ENCODE results near the gene CACNA1B.

Gene CACNA1B

DNA sequence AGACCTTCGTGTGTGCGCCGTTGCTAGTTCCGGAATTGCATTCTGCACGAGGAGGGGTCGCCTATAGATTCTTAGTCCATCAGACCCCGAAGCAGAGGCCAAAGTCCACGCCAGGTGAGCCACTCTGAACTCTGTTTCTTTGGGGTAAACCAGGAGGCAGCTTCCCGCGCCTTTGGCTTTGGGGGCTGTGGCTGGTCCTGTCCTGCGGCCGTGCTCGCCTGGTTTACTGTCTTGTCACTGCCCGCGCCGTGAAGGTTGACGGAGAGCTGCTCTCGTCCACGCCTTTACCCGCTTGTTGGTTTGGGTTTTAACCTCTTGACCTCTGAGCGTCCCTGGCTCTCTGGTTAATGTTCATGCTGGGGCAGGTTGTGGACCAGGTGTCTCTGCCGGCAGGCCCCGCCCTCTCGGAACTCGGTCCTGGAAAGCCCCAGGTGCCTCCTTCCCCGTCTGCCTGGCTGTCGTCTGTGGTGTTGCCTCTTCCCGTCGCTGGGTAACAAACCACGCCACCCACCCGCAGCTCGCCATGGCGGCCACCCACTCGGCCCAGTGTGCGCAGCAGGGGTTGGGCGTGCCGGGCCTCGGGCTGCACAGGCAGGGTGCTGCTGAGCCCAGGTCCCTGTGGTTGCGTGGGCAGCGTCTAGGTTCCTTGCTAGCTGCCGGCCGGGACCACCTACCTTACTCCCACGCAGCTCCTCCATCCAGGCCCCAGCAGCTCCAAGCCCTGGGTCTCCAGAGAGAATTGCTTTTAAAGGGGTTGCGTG is 44.6 kb upstream of the CACNA1B start:
- no peak overlapping the region for H3K56ac ChIP-seq (ENCODE audit: low read length)
- no CpG with 5 or more reads among the region's 44 CpGs for WGBS (ENCODE audit: extremely low coverage, insufficient coverage, low lambda C conversion rate)
- no peak overlapping the region for H4K5ac ChIP-seq (ENCODE audit: low read length)
- DNase-seq, result no peak
- no peaks in the 10 kb centered on the region for H3K4me1 ChIP-seq (ENCODE audit: control insufficient read depth, low read depth, low read length)
- no peak overlapping the region for H2BK15ac ChIP-seq (replicated peaks; ENCODE audit: low read depth)
- H2BK120ac ChIP-seq (ENCODE audit: low read depth, low read length), result no peak overlapping the region
- H3K79me1 ChIP-seq (ENCODE audit: low read length), result no peaks in the 10 kb centered on the region
- H3K4me2 ChIP-seq (ENCODE audit: low read length), result no peak overlapping the region
- H3K4me3 ChIP-seq (ENCODE audit: low read length), result no peak overlapping the region
- H3K27ac ChIP-seq (ENCODE audit: low read depth, low read length), result no peak overlapping the region
- no peak overlapping the region for H3K4ac ChIP-seq (ENCODE audit: low read depth, low read length)
- no peaks in the 10 kb centered on the region for H3K79me2 ChIP-seq (ENCODE audit: control insufficient read depth, insufficient read depth, low read length)
- H3K23ac ChIP-seq (ENCODE audit: low read length), result no peak overlapping the region
- H3K18ac ChIP-seq (ENCODE audit: low read length), result no peak overlapping the region
- H2AK5ac ChIP-seq (ENCODE audit: low read length), result no peak overlapping the region
- H3K36me3 ChIP-seq (ENCODE audit: control insufficient read depth, insufficient read depth, low read length), result no peaks in the 10 kb centered on the region
- H4K8ac ChIP-seq (ENCODE audit: low read depth, low read length), result no peak overlapping the region
- H3K27me3 ChIP-seq (ENCODE audit: insufficient read depth, low read length, poor library complexity), result no peaks in the 10 kb centered on the region
- no peak overlapping the region for H3K9ac ChIP-seq (ENCODE audit: low read length)
- H2BK5ac ChIP-seq (ENCODE audit: low read length), result no peak overlapping the region

DNA sequence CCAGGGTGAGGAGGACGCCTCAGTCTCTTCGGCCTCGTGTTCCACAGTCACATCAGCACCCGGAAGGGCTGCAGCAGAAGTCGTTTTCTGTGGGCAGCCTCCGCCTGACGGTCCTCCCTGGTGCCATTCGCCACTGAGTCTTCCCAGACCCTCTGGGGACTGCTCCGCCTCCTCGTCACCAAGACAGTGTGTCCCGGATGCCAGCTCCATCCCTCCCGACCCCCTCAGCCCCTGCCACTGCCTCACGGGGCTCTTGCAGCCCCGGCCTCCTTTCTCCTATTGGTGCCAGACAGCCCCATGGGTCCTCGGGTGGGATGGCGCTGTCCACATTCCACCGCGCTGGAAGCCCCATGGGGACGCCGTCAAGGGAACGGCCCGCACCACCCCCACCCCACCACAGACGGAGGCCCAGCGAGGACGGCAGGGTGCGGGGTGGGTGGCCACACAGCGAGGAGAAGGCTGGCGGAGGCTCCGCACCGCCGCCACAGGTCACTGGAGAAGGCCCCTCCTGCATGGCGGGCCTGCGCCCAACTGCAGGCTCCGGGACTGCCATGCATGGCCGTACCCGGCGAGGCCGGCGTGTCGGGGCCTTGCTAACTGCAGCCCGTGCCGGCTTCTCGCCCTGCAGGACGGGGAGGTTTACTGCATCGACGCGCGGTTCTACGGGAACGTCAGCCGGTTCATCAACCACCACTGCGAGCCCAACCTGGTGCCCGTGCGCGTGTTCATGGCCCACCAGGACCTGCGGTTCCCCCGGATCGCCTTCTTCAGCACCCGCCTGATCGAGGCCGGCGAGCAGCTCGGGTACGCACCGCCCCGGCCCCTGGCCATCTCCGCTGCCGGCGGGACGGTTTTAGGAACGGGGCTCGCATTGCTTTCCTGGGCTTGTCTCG is 43.6 kb upstream of the CACNA1B start:
- H3K9ac ChIP-seq (ENCODE audit: low read length), result no peak overlapping the region
- no peak overlapping the region for H4K5ac ChIP-seq (ENCODE audit: low read length)
- no peak overlapping the region for H3K56ac ChIP-seq (ENCODE audit: low read length)
- no peak overlapping the region for H2BK5ac ChIP-seq (ENCODE audit: low read length)
- no peak overlapping the region for H3K23ac ChIP-seq (ENCODE audit: low read length)
- H3K36me3 ChIP-seq (ENCODE audit: control insufficient read depth, insufficient read depth, low read length), result no peaks in the 10 kb centered on the region
- no peak overlapping the region for H3K27ac ChIP-seq (ENCODE audit: low read depth, low read length)
- H3K4me2 ChIP-seq (ENCODE audit: low read length), result no peak overlapping the region
- no peak overlapping the region for H3K4ac ChIP-seq (ENCODE audit: low read depth, low read length)
- no peak overlapping the region for H2AK5ac ChIP-seq (ENCODE audit: low read length)
- no peak overlapping the region for H4K8ac ChIP-seq (ENCODE audit: low read depth, low read length)
- no peak overlapping the region for H2BK15ac ChIP-seq (replicated peaks; ENCODE audit: low read depth)
- no peaks in the 10 kb centered on the region for H3K4me1 ChIP-seq (ENCODE audit: control insufficient read depth, low read depth, low read length)
- H3K4me3 ChIP-seq (ENCODE audit: low read length), result no peak overlapping the region
- H3K18ac ChIP-seq (ENCODE audit: low read length), result no peak overlapping the region
- WGBS (ENCODE audit: extremely low coverage, insufficient coverage, low lambda C conversion rate), result no CpG with 5 or more reads among the region's 73 CpGs
- no peaks in the 10 kb centered on the region for H3K79me2 ChIP-seq (ENCODE audit: control insufficient read depth, insufficient read depth, low read length)
- no peak overlapping the region for H2BK120ac ChIP-seq (ENCODE audit: low read depth, low read length)
- no peak for DNase-seq
- no peaks in the 10 kb centered on the region for H3K79me1 ChIP-seq (ENCODE audit: low read length)
- no peaks in the 10 kb centered on the region for H3K27me3 ChIP-seq (ENCODE audit: insufficient read depth, low read length, poor library complexity)

DNA sequence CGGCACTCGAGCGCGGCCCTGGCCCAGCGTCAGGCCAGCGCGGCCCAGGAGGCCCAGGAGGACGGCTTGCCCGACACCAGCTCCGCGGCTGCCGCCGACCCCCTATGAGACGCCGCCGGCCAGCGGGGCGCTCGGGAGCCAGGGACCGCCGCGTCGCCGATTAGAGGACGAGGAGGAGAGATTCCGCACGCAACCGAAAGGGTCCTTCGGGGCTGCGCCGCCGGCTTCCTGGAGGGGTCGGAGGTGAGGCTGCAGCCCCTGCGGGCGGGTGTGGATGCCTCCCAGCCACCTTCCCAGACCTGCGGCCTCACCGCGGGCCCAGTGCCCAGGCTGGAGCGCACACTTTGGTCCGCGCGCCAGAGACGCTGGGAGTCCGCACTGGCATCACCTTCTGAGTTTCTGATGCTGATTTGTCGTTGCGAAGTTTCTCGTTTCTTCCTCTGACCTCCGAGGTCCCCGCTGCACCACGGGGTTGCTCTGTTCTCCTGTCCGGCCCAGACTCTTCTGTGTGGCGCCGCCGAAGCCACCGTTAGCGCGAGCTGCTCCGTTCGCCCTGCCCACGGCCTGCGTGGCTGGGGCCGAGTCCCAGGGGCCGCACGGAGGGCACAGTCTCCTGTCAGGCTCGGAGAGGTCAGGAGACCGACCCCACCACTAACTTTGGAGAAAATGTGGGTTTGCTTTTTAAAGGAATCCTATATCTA is 42.6 kb upstream of the CACNA1B start:
- Histone ChIP-seq H3K27ac (ENCODE audit: low read depth, low read length) (no peak overlapping the region), H3K18ac (ENCODE audit: low read length) (no peak overlapping the region), H3K4me3 (ENCODE audit: low read length) (no peak overlapping the region), H3K23ac (ENCODE audit: low read length) (no peak overlapping the region), H3K4ac (ENCODE audit: low read depth, low read length) (no peak overlapping the region), H3K4me2 (ENCODE audit: low read length) (no peak overlapping the region), H4K8ac (ENCODE audit: low read depth, low read length) (no peak overlapping the region), H4K5ac (ENCODE audit: low read length) (no peak overlapping the region), H2BK120ac (ENCODE audit: low read depth, low read length) (no peak overlapping the region), H3K79me2 (ENCODE audit: control insufficient read depth, insufficient read depth, low read length) (no peaks in the 10 kb centered on the region), H3K27me3 (ENCODE audit: insufficient read depth, low read length, poor library complexity) (no peaks in the 10 kb centered on the region), H3K36me3 (ENCODE audit: control insufficient read depth, insufficient read depth, low read length) (no peaks in the 10 kb centered on the region), H3K4me1 (ENCODE audit: control insufficient read depth, low read depth, low read length) (no peaks in the 10 kb centered on the region), H3K79me1 (ENCODE audit: low read length) (no peaks in the 10 kb centered on the region), H2BK15ac (replicated peaks; ENCODE audit: low read depth) (no peak overlapping the region), H2AK5ac (ENCODE audit: low read length) (no peak overlapping the region), H2BK5ac (ENCODE audit: low read length) (no peak overlapping the region), H3K9ac (ENCODE audit: low read length) (no peak overlapping the region), H3K56ac (ENCODE audit: low read length) (no peak overlapping the region)
- no CpG with 5 or more reads among the region's 66 CpGs for WGBS (ENCODE audit: extremely low coverage, insufficient coverage, low lambda C conversion rate)
- no peak for DNase-seq

DNA sequence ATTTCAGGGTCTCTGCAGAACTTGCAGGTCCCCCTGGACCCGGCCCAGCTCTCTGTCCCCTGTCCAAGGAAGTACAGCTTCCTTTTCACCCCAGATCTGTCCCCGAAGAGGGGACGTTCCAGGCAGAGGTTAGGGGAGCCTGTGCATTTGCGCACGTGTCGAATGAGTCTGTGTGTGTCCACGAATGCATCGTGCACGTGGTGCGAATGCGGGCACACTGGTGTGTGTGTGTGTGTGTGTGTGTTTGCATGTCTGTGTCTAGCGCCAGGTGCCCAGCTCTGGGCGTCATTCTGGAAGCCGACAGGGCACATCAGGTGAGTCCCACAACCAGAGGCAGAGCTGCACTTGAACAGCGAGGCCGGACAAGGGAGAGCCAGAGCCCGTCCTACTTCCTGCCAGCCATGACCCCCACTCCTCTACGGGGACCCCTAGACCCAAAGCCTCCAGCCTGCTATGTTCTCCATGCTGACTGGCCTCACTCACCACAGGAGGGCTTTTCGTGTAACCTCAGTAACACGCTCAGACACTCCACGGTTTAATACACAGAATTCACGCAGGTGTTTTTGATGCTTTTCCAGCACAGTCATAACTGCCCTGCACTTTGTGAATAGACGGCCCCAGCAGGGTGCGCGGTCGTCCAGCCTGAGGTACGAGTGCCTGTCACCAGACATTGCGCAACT is 41.3 kb upstream of the CACNA1B start:
- Histone ChIP-seq H3K9ac (ENCODE audit: low read length) (no peak overlapping the region), H3K27ac (ENCODE audit: low read depth, low read length) (no peak overlapping the region), H3K4me3 (ENCODE audit: low read length) (no peak overlapping the region), H3K56ac (ENCODE audit: low read length) (no peak overlapping the region), H3K23ac (ENCODE audit: low read length) (no peak overlapping the region), H2BK120ac (ENCODE audit: low read depth, low read length) (no peak overlapping the region), H3K79me2 (ENCODE audit: control insufficient read depth, insufficient read depth, low read length) (no peaks in the 10 kb centered on the region), H3K36me3 (ENCODE audit: control insufficient read depth, insufficient read depth, low read length) (no peaks in the 10 kb centered on the region), H4K8ac (ENCODE audit: low read depth, low read length) (no peak overlapping the region), H3K79me1 (ENCODE audit: low read length) (no peaks in the 10 kb centered on the region), H3K4ac (ENCODE audit: low read depth, low read length) (no peak overlapping the region), H2AK5ac (ENCODE audit: low read length) (no peak overlapping the region), H3K18ac (ENCODE audit: low read length) (no peak overlapping the region), H3K4me1 (ENCODE audit: control insufficient read depth, low read depth, low read length) (no peaks in the 10 kb centered on the region), H2BK15ac (replicated peaks; ENCODE audit: low read depth) (no peak overlapping the region), H3K4me2 (ENCODE audit: low read length) (no peak overlapping the region), H4K5ac (ENCODE audit: low read length) (no peak overlapping the region), H3K27me3 (ENCODE audit: insufficient read depth, low read length, poor library complexity) (no peaks in the 10 kb centered on the region), H2BK5ac (ENCODE audit: low read length) (no peak overlapping the region)
- WGBS (ENCODE audit: extremely low coverage, insufficient coverage, low lambda C conversion rate), result no CpG with 5 or more reads among the region's 28 CpGs
- no peak for DNase-seq

GRCh38 chr9:137836831-137837241 is 40.7 kb upstream of the CACNA1B start:
- no peak overlapping the region for H4K5ac ChIP-seq (ENCODE audit: low read length)
- H2AK5ac ChIP-seq (ENCODE audit: low read length), result no peak overlapping the region
- H2BK120ac ChIP-seq (ENCODE audit: low read depth, low read length), result no peak overlapping the region
- no peak overlapping the region for H3K4me3 ChIP-seq (ENCODE audit: low read length)
- H3K4ac ChIP-seq (ENCODE audit: low read depth, low read length), result no peak overlapping the region
- H3K27ac ChIP-seq (ENCODE audit: low read depth, low read length), result no peak overlapping the region
- WGBS (ENCODE audit: extremely low coverage, insufficient coverage, low lambda C conversion rate), result no CpG with 5 or more reads among the region's 12 CpGs
- H3K79me1 ChIP-seq (ENCODE audit: low read length), result no peaks in the 10 kb centered on the region
- no peaks in the 10 kb centered on the region for H3K79me2 ChIP-seq (ENCODE audit: control insufficient read depth, insufficient read depth, low read length)
- no peak overlapping the region for H2BK15ac ChIP-seq (replicated peaks; ENCODE audit: low read depth)
- no peaks in the 10 kb centered on the region for H3K4me1 ChIP-seq (ENCODE audit: control insufficient read depth, low read depth, low read length)
- H3K27me3 ChIP-seq (ENCODE audit: insufficient read depth, low read length, poor library complexity), result no peaks in the 10 kb centered on the region
- H3K4me2 ChIP-seq (ENCODE audit: low read length), result no peak overlapping the region
- no peak overlapping the region for H3K9ac ChIP-seq (ENCODE audit: low read length)
- no peaks in the 10 kb centered on the region for H3K36me3 ChIP-seq (ENCODE audit: control insufficient read depth, insufficient read depth, low read length)
- no peak overlapping the region for H3K23ac ChIP-seq (ENCODE audit: low read length)
- H3K56ac ChIP-seq (ENCODE audit: low read length), result no peak overlapping the region
- DNase-seq, result no peak
- no peak overlapping the region for H3K18ac ChIP-seq (ENCODE audit: low read length)
- no peak overlapping the region for H4K8ac ChIP-seq (ENCODE audit: low read depth, low read length)
- no peak overlapping the region for H2BK5ac ChIP-seq (ENCODE audit: low read length)
